GM21528 (cell line): ENCODE results near the gene DIAPH1.

ENCODE experiments used
- ATAC-seq: cut with Tn5 transposase; IDR thresholded peaks from one replicate; pipeline ENCODE4 v1.9.1; 2021; ENCODE audit warnings: mild to moderate bottlenecking, moderate library complexity; ENCODE audit not compliant: unreplicated experiment, low FRiP score

Gene DIAPH1

GRCh38 chr5:141488591-141489561, 129.9 kb downstream of the DIAPH1 start, which contains the start of gene PCDHGC5:
TSS of gene PCDHGC5 (plus strand) at chr5:141489081. CDS start at chr5:141489241, 160 bp downstream.
- ATAC-seq, result no peak

- ATAC-seq, result no peak
Observed at GRCh38 chr5:141487131-141487530, 131.7 kb downstream of the DIAPH1 start.

DNA sequence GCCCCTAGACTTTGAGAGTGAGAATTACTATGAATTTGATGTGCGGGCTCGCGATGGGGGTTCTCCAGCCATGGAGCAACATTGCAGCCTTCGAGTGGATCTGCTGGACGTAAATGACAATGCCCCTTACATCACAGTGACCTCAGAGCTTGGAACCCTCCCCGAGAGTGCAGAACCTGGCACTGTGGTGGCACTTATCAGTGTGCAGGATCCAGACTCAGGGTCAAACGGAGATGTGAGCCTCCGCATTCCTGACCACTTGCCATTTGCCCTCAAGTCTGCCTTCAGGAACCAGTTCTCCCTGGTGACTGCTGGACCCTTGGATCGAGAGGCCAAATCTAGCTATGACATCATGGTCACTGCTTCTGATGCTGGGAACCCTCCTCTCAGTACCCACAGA, 132.7 kb downstream of the DIAPH1 start:
- no peak for ATAC-seq

DNA sequence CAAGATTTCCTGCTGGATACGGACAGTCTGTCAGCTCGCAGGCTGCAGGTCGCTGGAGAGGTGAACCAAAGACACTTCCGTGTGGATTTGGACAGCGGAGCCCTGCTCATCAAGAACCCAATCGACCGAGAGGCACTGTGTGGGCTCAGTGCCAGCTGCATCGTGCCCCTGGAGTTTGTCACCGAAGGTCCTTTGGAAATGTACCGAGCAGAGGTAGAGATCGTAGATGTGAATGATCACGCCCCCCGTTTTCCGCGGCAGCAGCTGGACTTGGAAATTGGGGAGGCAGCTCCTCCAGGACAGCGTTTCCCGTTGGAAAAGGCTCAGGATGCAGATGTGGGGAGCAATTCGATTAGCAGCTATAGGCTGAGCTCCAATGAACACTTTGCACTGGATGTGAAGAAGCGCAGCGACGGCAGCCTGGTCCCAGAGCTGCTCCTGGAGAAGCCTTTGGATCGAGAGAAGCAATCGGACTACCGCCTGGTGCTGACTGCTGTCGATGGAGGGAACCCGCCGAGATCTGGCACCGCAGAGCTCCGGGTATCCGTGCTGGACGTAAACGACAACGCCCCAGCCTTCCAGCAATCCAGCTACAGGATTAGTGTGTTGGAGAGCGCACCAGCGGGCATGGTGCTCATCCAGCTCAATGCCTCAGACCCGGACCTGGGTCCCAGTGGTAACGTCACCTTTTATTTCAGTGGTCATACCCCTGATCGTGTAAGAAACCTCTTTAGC, 133.3 kb downstream of the DIAPH1 start:
- ATAC-seq, result no peak

DNA sequence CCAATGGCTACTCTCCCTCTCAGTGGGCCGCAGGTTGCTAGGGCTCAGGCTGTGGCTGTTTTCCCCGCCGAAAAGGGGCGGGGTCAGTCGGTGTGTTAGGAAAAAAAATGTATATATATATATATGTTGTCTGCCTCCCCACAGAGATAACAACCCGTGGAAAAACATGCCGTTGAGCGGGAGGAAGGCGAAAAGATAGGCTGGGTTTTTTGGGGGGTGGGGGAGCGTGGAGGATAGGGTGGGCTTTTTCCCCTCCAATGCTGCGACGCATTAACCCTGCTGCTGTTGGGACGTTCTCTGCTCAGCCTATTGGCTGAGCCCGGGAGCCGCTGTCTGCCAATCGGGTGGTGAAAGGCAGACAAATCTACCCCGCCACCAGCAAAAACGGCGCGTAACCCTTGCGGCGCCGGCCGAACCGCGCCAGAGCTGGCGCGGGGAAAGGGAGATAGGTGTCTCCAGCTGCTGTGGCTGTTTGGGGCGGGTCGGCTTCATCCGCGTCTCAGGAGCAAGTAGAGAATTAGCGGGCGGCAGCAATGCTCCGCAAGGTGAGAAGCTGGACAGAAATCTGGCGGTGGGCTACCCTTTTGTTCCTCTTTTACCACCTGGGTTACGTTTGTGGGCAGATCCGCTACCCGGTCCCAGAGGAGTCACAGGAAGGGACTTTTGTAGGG, 134.0 kb downstream of the DIAPH1 start, which contains the start of gene PCDHGC4:
TSS of gene PCDHGC4 (plus strand) at position 390 of the 671 bp plus-strand sequence. CDS start at position 534, 144 bp downstream.
- no peak for ATAC-seq

GRCh38 chr5:141484310-141484640, 134.5 kb downstream of the DIAPH1 start:
- no peak for ATAC-seq

DNA sequence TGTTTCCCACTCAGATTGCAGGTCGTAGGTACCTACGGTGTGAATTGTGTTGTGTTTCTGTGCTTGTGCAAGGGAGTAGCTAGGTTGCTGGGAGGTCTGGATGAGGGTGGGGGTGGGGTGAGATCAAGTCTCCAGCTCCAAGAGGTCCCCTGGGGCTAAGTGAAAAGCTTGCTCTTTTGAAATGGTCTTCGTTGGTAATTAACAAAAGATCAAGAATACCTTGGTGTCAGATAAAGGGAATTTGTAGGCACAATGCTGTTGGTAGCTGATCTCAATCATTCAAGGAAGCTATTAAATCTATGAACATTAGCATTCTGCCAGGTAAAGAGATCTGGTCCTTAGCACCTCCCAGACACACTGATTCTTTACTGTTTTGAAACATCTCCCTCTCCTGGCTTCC, 134.9 kb downstream of the DIAPH1 start:
- ATAC-seq, result no peak

DNA sequence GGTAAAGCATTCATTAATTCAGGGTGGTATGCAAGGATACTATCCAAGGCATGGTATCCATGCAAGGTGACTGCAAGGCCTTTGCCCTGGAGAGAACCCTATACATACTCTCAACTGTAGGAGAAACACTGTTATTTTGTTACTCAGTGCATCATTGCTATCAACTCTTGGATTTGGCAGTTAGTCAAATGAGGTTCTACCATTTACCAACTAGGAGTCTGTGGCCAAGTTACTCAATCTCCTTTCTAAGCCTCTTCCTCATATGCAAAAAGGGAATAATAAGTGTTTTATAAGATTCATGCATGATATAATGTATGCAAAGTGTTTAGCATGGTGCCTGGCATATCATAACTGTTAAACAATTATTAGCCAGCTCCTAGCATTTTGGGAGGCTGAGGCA, 139.0 kb downstream of the DIAPH1 start:
- no peak for ATAC-seq

DNA sequence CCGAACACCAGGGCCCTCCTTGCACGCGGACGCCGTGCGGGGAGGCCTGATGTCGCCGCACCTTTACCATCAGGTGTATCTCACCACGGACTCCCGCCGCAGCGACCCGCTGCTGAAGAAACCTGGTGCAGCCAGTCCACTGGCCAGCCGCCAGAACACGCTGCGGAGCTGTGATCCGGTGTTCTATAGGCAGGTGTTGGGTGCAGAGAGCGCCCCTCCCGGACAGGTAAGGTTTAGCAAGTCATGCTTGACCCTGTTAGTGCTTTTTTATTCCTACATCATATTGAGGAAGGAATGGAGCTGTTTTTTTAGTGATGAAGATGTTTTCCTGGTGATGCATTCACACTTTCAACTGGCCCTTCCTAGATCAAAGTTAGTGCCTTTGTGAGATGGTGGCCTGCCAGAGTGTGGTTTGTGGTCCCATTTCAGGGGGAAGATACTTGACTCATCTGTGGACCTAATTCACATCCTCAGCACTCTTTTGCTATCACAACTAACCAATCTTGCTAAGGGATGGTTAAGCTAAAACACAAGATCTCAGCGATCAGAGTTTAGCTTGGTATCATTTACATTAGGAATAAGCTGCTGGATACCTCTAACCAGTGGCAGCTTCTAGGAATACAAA, 140.4 kb downstream of the DIAPH1 start:
- no peak for ATAC-seq

DNA sequence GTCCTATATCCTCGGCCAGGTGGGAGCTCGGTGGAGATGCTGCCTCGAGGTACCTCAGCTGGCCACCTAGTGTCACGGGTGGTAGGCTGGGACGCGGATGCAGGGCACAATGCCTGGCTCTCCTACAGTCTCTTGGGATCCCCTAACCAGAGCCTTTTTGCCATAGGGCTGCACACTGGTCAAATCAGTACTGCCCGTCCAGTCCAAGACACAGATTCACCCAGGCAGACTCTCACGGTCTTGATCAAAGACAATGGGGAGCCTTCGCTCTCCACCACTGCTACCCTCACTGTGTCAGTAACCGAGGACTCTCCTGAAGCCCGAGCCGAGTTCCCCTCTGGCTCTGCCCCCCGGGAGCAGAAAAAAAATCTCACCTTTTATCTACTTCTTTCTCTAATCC, 141.0 kb downstream of the DIAPH1 start:
- ATAC-seq, result no peak

GRCh38 chr5:141477044-141477575, 141.7 kb downstream of the DIAPH1 start:
- no peak for ATAC-seq

DNA sequence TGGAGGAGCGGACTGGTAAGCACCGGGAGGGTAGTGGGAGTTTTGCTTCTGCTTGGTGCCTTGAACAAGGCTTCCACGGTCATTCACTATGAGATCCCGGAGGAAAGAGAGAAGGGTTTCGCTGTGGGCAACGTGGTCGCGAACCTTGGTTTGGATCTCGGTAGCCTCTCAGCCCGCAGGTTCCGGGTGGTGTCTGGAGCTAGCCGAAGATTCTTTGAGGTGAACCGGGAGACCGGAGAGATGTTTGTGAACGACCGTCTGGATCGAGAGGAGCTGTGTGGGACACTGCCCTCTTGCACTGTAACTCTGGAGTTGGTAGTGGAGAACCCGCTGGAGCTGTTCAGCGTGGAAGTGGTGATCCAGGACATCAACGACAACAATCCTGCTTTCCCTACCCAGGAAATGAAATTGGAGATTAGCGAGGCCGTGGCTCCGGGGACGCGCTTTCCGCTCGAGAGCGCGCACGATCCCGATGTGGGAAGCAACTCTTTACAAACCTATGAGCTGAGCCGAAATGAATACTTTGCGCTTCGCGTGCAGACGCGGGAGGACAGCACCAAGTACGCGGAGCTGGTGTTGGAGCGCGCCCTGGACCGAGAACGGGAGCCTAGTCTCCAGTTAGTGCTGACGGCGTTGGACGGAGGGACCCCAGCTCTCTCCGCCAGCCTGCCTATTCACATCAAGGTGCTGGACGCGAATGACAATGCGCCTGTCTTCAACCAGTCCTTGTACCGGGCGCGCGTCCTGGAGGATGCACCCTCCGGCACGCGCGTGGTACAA, 142.5 kb downstream of the DIAPH1 start:
- peak; percentile 34 for ATAC-seq

DNA sequence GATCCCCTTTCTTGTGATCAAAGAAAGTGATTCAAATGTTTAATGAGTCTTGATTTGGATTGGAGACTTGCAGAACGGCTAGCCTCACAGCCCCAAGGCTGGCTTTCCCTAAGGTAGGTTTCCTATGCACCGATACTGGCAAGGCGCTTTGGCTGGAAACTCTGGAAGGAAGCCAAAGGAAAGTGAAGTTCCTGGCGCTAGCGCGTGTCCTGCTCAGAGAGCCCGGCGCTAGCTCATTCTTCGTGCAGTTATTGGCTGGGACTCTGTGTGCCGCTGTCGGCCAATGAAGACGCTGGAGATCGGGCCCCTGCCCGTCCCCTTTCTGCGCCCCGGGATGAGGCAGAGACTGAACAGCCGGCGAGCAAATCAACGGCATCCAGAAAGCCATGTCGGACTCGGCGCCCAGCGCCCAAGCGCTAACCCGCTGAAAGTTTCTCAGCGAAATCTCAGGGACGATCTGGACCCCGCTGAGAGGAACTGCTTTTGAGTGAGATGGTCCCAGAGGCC, 143.1 kb downstream of the DIAPH1 start, which contains the start of gene PCDHGC3:
TSS of gene PCDHGC3 (plus strand) at position 342 of the 507 bp plus-strand sequence. CDS start at position 493, 151 bp downstream.
- peak; percentile 97 for ATAC-seq

DNA sequence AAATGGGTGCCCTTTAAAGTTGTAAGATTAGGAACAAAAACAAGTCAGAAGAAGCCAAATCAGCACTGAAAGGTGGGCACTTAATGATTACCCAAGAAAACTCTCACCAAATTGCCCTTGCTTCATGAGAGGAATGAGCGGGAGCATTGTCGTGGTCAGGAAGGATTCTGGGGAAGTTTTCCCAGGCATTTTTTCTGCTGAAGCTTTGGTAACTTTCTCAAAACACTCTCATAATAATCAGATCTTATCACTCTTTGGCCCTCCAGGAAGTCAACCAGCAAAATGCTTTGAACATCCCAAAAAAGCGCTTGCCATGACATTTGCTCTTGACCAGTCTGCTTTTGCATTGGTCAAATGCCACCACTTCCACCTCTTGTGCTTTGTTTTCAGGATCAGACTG, 153.4 kb downstream of the DIAPH1 start:
- ATAC-seq, result no peak
